GM18907 (cell line): ENCODE data around the gene PRIMPOL.
"Not testable (repeated sequence)": the region's sequence is repeated elsewhere in the genome, so short reads cannot be mapped to it uniquely, and the experiment has no call there.

Experiments
- ATAC-seq: cut with Tn5 transposase; IDR thresholded peaks from one replicate; pipeline ENCODE4 v1.9.1; 2021; ENCODE audit warnings: mild to moderate bottlenecking, moderate library complexity; ENCODE audit not compliant: unreplicated experiment

The PRIMPOL gene

GRCh38 chr4:184636144-184636543, 13.4 kb upstream of the PRIMPOL start:
- ATAC-seq: no peak

GRCh38 chr4:184636897-184637296, 12.6 kb upstream of the PRIMPOL start:
- ATAC-seq: no peak

- peak; percentile 66 for ATAC-seq
These were observed 8.5 kb upstream of the PRIMPOL start for GRCh38 chr4:184641022-184641421.

GRCh38 chr4:184641451-184641850, 8.1 kb upstream of the PRIMPOL start:
- no peak for ATAC-seq

DNA sequence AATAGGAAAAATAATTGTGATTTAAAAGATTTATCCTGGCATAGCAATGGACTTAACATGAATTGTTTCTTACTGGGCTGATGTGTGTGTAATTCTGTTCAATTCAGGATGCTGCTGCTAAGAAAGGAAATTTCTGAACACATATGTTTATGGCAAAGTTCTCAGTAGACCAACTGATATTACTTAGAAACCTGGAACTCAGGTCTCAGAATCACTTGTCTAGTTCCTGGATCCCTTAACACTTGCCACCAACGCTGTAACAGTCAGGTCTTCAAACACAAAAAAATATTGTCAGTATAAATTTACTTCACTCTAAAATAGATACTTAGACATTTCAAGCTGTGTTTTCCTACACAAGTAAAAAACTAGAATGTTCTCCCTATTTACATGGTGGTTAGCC, 5.8 kb upstream of the PRIMPOL start:
- no peak for ATAC-seq

- no peak for ATAC-seq
These were observed 4.8 kb upstream of the PRIMPOL start for GRCh38 chr4:184644553-184645307.

DNA sequence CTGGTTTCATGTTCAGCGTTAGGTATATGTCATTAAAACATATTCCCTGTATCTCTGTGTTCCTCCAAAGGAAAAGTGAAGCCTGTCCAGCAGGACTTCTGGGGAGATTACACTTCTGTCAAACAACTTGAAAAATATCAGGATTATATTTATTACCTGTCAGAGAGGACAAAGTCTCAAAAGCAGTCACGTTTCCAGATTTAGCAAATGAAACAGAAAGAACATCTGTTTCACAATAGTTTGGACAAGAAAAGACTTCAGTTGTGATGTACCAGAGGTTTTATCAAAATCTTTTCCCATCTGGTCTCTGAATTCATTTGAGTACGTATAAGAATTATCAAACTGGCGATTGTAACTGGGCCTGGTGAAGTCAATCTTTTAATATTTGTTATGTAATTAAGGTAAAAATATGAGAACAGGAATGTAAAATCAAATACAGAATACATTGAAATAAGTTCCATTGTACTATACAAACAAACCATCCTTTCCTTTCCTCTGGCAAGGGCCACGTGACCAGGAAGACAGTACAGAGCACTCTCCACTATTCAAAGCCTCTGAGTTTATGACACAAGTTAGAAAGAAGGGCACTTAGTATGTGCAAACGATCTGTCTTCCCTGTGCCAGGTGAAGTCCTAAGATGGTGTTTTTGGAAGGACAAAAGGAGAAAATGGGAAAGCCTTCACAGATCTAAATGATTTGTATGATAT, 3.5 kb upstream of the PRIMPOL start:
- no peak for ATAC-seq

DNA sequence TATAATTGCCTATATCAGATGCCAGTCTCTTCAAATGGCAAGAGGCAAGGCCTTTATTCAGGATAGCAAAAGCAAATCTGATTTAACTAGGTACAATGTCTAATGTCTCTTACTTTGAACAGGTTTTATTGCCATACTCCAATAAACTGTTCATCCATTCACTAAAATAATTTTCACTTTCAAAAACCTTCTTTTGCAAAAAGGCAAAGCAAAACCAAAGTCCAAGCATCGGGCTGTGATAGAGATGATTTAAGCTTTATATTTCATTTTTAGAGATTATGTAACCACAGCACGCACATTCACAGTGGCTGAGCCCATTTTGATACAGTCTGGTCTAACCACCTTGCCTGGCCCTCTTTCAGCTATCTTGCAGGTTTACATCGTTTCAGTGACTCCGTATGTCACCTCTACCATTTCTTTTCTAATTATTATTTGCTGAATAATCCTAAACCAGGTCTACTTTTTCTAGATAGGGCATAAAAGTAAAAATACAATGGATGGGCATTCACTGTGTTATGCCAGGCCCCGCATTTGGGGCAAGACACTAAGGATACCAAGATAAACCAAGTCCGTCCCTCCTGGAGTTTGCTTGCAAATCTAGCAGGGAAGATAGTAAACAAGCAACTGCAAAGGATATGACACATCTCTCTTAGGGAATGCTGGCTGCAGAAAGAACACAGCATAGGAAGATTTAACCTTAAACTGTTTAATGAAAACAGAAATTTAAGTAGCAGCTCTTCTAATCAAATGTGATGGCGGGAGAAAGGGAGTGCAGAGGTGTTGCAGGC, 2.1 kb upstream of the PRIMPOL start:
- no peak for ATAC-seq

DNA sequence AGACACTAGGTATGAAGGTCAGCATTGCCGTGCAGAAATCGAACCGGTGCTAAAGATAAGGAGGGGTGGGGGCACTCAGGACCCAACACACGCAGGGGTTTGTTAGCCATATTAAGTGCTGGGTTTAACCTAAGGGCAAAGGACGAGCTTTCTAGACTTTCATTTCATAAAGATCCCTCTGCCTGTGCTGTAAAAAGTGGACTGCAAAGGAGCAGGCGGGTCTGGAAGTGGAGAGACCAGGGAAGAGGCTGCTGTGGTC, 1.6 kb upstream of the PRIMPOL start:
- ATAC-seq: no peak

- peak; percentile 41 for ATAC-seq
These were observed 1.1 kb upstream of the PRIMPOL start for GRCh38 chr4:184648313-184649025.

DNA sequence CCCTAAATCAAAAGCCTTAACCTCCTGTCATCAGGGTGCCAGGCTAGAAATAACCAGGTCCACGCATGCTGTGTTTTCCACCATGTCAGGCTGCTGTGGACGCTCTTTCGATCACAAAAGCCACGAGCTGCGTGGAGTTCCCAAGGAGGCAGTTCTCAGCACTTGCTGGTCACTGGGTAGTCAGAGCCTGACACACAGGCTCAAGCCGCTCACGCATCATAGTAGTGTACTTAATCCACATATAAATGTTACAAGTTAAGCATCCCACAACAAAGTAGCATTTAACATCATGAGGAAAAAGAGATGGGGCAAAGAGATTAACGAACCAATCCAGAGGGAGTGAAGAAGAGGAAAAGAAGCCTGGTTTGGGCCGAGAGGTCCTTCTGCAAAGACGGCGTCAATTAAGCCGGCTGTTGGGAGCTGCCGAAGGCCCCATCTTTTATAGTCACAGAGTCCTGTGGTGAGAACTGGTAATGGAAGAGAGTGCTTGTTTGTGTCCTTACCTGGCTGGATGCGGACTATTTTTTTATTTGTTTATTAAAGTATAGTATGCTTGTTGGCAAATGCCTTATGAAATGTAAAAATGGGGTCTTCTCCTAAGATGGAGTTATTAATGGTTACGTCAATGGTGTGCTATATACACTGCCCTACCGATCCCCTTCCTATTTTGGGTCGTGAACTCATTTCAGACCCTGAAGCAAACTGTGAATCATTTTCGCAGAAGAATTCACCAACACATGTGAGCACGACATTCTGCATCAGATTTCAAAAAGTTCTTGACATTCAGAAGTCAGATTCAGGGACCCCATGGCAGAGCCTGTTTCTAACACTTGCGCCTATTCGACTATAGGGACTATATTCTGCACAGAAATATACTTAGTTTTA, 675 bp downstream of the PRIMPOL start:
- peak; percentile 22 for ATAC-seq

DNA sequence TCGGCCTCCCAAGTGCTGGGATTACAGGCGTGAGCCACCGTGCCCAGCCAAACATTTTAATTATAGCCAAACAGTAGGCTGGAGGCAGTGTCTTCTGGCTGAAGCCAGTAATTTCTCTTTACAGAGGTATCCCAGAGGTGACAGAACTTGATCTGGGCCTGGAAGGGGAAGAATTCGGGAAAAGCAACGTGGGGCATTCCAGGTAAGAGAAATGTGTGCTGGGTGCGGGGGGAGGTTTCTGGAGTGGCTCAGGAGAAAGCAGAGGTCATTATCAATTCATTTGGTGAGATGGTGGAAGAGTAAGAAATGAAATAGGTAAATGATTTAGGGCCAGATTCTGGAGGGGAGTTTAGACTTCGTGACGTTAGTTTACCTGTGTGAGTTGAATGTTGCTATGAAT, 2.4 kb downstream of the PRIMPOL start:
- ATAC-seq: no peak

GRCh38 chr4:184652681-184653080, 3.1 kb downstream of the PRIMPOL start:
- ATAC-seq: not testable (repeated sequence)

- no peak for ATAC-seq
These were observed 4.1 kb downstream of the PRIMPOL start for GRCh38 chr4:184653650-184654049.

DNA sequence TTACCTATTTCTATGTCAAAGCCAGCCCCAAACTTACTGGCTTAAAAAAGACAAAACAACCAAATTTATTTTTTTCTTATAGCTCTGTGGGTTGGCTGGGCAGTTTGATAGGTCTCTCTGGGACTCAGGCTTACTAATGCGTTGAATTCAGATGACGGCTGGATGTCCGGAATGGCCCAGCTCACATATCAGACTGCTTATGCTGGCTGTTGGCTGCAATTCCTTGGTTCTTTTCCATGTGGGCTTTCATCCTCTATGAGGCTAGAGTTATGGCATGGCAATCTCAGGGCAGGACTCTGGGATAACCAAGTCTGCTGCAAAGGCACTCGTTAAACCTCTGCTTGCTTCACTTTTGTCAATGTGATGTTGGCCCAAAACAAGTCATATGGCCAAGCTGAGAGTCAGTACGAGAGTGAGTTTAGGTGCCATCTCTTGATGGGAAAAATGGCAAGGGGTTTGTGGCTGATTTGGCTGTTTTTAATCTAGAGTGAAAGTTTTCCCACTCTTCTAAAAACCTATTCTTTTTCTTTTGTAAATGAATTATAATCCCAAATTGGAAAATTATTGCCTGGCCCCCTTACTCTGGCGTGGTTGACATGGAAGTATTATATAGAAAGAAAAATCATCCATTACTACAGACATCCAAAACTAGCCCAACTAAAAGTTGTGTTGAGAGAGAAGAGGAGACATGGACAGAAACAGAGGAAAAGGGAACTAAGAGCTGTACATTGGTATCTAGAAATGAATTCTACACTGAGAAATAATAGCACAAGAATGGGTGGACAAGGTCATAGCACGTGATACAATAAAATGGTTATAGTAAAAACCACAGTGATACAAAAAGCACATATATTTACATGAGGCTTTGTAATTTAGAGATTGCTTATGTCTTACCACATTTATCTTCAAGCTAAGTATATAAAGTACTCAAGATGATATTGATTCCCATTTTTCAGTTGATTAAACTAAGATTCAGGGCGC, 6.6 kb downstream of the PRIMPOL start:
- ATAC-seq: no peak

DNA sequence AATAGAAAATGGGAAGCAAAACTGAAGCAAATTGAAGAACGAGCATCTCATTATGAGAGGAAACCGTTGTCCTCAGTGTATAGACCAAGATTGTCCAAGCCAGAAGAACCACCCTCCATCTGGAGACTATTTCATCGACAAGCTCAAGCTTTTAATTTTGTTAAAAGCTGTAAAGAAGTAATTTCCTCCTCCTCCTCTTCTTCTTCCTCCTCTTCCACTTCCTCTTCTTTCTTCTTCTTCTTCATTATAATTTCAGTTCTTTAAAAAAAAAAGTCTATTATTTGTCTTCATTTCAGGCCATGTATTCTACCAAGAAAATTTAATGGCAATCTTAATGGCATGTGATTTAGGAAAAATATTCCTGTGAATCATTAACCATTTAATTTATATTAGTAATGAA, 7.6 kb downstream of the PRIMPOL start:
- ATAC-seq: no peak

DNA sequence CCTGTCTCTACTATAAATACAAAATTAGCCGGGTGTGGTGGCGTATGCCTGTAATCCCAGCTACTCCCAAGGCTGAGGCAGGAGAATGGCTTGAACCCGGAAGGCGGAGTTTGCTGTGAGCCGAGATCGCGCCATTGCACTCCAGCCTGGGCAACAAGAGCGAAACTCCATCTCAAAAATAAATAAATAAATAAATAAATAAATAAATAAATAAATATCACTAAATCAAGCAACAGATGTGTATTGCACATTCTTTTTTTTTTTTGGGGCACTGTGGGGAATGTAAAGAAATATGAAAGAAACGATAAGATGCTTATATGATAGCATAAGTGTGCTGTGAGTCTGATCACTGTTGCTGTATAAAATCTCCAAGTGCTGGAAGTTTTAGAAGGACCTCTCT, 8.3 kb downstream of the PRIMPOL start:
- ATAC-seq: not testable (repeated sequence)

GRCh38 chr4:184660978-184661377, 11.4 kb downstream of the PRIMPOL start:
- no peak for ATAC-seq

DNA sequence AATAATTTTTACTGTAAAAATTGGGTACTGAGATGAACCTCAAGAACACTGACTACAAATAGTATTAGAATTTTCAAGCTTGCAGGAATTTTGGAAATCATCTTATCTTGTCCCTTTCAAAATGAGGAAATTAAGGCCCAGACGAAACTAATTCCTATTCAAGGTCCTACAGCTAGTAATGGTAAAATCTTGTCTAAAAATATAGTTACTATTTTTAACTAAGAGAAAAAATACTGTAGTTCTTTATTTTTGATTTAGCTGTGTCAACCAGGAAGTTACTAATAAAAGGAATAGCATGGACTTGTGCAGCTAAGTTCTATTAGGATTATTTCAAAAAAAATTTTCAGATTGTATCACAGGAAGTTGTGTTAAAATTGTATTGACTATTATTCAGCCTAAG, 12.7 kb downstream of the PRIMPOL start:
- no peak for ATAC-seq
